MV-4-11 (cell line): ENCODE data around the gene PLD5.
A peak's percentile ranks its signal among the peaks of the same experiment; 100 is the strongest.
"Not testable (repeated sequence)": the region's sequence is repeated elsewhere in the genome, so short reads cannot be mapped to it uniquely, and the experiment has no call there.

Experiments used
- DNase-seq: peaks from one replicate; lab custom pipeline; 2025; lab: John Stamatoyannopoulos, UW

The PLD5 gene

DNA sequence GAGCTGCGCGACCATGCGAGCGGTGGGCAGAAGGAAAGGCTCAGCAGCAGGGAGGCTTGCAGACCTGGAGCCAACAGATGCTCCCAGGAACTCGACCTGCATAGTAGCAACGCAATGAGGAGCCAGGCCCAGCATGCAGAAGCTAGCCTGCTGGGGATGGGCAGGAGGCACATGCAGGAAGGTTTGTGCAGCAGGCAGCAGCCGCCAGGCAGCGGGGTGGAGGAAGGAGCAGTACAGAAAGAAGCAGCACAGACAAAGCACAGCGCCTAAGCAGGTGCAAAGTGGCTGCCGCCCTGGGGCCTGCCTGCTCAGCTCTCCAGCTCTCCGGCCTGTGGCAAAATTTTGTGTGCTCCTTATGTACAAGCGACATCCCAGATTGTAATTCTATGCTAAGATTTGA, 312.1 kb downstream of the PLD5 start:
- no peak for DNase-seq

DNA sequence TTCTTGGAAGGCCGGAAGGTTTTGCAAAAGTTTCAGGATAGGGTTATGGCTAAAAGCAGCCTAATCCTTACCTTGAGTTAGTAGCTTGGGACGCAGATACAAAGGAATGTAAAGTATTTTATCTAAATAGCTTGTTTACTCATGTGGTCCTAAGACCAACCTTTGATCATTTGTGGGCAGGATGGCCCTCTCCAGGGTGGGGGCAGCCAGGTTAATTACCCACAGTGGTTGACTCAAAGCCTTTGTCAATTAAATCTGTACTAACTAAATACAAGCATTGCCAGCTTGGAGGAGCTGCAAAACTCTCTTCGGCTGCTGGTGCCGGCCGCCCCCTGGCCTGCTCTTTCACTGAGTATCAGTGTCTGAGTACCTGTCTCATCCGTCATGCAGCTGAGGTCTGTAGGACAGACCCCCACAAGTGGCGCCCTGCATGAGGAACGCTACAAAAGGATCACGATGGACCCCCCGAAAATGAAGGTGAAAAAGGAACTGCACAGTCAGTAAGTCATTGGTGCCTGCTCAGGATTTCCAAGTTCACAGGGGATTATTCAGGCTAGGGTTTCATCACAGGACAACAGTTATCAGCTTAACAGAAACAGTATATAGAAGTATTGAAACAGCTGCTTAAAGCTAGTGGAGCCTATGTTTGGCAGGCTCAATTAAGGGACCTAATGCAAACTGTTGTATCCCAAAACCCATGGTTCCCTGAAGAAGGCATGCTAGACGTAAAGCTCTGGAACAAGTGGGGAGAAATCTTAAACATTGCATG, 313.1 kb downstream of the PLD5 start:
- DNase-seq, result no peak

DNA sequence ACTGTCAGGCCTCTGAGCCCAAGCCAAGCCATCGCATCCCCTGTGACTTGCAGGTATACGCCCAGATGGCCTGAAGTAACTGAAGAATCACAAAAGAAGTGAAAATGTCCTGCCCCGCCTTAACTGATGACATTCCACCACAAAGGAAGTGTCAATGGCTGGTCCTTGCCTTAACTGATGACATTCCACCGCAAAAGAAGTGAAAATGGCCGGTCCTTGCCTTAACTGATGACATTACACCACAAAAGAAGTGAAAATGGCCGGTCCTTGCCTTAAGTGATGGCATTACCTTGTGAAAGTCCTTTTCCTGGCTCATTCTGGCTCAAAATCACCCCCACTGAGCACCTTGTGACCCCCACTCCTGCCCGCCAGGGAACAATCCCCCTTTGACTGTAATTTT, 314.2 kb downstream of the PLD5 start:
- not testable (repeated sequence) for DNase-seq

DNA sequence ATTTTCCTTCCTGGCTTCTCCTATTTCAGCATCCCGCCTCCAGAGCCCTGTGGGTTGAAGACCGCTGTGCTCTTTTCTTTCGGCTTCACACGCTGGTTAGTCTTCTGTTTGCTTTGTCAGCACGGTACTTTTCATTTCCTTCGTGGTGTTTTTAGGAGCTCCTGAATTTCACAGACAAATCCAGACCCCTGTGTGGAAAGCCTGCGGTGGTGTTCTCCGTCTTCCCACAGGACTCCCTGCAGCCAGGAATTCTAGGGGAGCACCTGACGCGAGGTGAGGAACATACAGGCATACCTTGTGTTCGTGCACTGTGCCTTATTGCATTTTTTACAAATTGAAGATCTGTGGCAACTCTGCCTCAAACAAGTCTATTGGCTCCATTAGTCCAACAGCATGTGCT, 315.4 kb downstream of the PLD5 start:
- no peak for DNase-seq

DNA sequence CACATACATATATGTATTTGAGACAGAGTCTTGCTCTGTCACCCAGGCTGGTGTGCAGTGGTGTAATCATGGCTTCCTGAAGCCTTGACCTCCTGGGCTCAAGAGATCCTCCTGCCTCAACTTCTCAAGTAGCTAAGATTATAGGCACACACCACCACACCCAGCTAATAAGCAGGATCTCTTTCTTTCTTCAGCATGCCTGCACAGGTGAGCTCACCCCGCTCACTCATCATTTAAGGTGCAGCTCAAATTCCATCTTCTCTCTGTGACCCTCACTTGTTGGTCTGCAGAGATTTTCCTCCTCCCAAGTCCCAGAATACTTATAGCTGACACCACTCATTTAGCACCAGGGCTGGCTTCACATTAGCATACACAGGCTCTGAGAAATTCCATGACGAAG, 316.5 kb downstream of the PLD5 start:
- DNase-seq, result no peak

DNA sequence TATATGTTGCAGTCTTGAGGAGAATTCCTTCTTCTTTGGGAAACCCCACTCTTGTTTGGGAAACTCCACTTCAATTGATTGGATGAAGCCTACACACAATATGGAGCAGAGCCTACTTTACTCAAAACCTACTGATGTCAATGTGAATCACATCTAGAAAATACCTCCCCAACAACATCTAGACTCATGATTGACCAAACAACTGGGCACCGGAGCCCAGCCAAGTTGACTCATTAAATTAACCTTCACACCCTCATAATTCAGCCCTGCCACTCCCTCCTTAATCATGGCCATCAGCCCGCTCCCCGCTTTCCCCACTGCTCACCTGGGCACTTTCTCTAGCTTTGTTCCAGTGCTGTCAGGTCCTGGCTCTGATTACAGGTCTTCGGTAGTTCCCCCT, 317.5 kb downstream of the PLD5 start:
- no peak for DNase-seq

DNA sequence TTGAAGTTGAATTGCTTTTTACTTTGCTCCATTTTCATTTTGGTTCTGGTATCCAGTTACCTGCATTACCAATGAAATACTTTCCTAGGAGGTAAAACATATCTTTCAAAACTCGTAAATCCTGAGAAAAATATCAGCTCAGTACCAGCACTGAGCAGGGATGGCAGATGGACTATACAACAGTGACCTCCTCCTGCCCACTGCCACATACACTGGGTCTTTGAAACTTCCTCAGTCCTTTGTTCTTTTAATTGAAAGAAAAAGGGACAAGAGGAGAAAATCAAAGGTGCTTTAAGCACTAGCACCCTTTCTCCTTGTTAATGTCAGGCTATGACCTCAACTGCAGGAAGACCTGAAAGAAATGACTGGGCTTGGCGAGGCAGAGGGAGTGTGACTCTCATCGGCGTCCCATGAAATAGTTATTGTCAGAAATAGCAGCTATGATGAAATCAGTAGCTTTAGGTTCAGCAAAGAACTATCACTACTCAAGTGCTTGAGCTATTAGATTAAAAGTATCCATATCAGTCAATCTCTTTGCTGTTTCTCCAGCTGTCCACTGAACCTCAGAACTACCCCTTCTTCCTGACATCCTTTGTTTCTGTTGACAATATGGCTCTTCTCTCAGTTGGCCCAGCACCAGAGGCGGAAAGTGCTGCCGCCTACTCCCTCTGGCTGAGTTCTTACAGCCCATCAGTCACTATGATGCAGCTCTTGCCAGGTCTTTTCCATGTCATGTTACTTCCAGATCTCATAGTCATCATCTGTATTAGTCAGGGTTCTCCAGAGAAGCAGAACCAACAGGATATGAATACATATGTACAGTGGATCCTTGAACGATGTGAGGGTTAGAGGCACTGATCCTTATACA, 318.6 kb downstream of the PLD5 start:
- DNase-seq, result no peak

DNA sequence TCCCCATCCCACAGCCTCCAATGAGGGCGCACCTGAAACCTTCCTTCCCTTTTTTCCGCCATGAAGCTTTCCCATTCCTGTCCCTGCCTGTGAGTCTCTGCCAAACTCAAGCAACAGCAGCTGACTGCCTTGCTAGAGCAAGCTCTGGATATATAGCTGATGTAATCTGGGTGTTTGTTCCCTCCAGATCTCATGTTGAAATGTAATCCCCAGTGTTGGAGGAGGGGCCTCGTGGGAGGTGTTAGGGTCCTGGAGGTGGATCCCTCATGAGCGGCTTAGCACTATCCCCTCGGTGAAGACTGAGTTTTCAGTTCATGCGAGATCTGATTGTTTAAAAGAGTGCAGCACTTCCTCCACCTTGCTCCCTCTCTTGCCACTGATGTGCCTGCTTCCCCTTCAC, 321.2 kb downstream of the PLD5 start:
- no peak for DNase-seq

DNA sequence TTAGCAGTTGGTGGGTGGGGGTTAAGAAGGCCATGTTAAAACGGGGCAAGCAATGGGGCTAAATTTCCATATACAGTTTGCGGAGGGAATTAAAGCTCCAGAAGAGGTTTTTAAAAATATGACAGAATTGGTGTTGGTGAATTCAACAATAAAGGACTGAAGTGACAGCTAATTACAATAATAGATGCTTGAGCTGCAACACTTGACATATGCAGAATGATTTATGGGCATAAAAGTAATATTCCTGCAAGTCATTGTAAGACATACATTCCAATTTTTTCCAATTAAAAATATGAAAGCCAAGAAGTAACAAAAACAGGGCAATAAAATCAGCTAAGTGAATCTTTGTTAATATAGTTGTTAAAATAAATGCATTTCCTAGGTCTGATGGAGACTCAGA, 323.4 kb downstream of the PLD5 start:
- no peak for DNase-seq

DNA sequence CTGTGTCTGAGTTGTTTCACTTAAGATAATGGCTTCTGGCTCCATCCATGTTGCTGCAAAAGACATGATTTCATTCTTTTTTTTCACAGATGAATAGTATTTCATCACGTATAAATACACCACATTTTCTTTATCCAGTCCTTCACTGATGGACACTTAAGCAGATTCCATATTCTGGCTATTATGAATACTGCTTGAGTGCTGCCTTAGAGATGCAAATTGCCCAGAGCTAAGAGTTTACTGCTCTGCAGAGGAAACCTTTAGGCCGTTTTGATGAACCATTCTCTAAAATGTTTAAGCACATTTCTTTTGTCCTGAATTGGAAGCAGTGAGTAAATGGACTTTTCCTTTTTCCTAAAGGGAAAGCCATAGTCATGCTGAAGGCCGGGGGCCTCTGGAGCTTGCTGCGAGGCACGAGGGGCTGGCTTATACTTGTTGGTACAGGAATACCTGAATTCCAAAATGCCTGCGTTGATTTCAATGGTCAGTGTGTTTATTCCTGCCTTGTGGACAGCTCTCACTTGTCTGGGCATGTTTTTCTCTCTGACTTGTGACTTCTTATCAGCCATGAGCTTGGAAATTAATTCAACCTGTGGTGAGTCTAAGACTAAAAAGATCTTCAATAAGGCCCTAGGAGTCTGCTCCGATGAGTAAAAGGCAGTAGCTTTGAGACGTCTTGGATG, 324.6 kb downstream of the PLD5 start:
- DNase-seq, result no peak

DNA sequence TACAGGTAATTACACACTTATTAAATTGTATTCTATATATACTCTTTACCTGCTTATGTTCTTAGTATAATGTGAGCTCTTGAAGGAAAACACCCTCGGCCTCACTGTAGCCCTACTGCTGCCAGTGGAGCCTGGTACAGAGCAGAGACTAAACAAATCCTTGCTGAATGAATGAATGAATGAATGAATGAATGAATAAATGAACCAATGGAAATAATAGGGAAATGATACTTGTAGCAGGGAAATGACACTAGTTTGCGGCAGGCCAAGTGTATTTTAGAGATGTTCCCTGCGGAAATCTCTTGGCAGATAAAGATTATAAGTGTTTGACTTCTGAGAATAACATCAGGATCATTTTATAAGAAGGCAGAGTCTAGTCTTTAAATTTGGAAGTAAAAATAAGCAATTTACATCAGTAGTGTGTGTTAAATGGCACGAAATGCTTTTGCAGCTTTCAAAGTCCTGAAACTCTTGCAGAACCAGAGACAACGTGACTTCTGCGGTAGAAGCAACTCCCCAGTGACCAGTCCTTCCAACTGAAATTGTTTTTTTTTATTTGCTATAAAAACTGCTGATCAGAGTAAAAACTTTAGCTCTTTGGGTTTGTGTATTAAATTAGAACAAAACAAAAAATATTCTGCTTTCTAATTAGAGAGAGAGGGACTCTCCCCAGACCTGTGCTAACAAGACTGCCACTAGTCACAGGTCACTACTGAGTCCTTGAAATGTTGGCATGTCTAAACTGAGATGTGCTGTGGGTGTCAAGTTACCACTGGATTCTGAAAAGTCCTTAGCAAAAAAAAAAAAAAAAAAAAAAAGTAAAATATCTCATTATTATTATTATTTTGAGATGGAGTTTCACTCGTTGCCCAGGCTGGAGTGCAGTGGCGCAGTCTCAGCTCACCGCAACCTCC, 326.3 kb downstream of the PLD5 start:
- no peak for DNase-seq

DNA sequence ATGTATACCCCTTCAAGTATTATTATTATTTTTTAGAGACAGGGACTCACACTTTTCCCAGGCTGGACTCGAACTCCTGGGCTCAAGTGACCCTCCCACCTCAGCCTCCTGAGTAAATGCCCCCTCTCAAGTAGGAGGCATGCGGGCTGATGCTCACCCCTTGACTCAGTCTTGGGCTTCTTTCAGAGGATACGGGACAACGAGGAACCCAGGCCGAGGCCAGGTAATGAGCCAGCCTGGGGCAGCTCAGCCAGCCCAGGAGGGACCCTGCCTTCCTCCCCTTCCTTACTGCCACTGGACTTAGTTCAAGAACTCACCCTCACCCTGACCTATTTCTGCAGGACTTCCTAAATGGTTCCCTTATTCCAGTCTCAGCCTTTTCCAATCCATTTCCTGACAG, 327.6 kb downstream of the PLD5 start:
- no peak for DNase-seq

DNA sequence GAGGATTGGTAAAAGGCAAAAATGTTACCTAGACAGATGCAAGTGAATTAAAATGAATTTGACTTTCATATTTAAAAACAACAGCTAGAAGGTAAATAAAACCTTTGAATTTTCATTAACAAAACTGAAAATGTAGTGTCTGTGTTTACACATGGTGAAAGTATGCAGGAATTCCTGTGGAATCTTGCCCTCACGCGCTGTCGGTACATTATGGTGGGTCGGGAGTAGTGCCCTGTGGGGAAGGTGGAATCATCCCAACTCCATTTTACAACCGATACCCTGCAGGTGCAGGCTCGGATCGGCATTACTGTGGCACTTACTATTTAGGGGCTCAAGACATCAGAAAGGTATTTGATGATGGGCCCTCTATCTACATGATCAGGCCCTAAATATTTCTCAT, 328.4 kb downstream of the PLD5 start:
- no peak for DNase-seq

DNA sequence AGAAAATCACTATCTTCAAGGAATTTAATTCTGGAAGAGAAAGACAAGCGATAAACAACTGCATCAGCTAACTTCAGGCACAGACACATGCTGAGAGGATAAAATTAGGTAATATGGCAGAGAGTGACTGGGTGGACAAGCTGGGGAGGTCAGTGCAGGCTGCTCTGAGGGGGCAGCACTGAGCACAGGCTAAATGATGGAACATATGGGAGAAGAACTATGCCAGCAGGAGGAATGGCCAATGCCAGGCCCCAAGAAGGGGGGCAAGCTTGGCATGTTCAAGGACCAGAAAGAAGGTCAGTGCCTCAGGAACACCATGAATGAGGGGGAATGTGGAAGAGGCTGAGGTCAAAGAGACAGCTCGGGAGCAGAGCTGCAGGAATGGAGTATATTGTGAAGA, 334.9 kb downstream of the PLD5 start:
- no peak for DNase-seq

DNA sequence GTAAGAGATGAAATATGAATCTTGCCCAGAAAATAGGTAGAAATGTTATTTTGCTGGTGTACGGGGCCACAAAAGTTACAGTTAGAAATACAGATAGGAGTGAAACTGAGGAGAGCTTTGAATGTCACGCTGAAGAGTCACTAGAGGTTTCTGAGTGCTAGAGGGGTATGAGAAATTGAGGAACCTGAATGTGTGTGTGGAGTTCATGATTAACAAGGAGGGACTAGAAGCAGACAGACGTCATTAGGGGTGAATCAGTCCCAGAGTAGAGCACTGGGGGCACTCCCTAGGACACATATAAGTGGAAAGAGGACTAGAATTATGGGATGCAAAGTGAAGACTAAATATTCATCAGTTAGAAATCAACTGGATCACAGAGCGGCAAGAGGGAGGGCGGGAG, 336.7 kb downstream of the PLD5 start:
- DNase-seq, result peak; percentile 83

DNA sequence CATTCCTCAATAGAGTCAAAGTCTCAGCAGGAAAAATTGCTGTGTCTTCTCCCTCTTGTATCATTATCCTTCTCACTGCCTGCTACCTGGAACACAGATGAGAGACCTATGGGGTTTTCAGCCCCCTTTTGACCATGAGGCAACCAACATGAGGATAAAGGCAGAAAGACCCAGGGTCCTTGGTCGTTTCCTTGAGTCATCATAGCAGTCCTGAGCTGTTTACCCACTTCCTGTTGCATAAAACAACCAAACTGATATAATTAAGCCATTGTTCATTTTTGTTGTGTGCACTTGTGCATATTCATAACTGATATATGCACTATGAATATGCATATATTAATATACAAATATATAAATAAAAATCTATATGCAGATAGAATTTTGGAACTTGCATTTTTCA, 337.3 kb downstream of the PLD5 start:
- DNase-seq, result peak; percentile 73

DNA sequence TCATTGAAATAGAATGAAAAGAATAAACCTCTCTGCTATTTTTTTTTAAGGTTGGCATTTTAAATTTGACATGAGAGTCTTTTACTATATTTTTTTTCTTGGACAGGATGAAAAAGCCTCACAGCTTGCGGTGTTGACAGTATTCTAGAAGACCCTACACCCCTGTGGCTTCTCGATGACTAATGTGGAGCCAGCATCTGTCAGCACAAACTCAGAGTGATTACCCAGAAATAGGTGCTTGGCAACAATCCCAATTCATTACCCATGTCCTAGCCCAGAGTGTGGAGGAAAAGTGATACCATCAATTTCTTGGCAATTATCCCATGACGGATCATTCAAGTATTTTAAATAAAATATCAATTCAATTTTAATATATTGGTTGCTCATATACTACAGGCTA, 338.8 kb downstream of the PLD5 start:
- peak; percentile 35 for DNase-seq

DNA sequence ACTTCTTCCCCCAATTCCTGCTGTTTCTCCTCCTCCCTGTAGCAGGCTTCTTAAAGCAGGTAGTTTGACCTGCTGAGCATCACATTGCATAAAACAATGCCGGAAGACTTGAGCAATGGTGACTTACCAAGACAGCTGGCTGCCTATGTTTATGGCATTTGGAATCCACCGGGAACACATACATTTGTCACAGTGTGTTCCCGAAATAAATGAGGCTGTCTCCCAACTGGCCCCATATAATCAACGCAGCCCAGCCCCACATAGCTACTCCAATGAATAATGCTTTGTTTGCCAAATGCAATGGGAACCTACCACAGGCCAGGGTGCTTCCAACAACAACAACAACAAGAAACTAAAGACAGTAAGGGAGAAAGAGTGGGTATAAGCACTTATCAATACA, 339.5 kb downstream of the PLD5 start:
- no peak for DNase-seq

DNA sequence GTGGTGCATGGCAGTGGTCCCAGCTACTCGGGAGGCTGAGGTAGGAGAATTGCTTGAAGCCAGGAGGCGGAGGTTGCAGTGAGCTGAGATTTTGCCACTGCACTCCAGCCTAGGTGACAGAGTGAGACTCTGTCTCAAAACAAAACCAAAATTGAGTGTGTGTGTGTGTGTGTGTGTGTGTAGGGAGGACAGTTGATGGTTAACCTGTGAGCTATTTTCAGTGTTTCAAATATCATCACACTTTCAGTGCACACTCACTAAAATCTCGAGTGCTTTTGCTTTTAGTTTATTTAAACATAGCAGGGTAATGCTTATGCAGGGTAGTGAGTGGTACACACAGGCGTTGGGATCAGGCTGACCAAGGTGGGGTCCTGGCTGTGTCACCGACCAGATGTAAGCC, 344.7 kb downstream of the PLD5 start:
- not testable (repeated sequence) for DNase-seq

DNA sequence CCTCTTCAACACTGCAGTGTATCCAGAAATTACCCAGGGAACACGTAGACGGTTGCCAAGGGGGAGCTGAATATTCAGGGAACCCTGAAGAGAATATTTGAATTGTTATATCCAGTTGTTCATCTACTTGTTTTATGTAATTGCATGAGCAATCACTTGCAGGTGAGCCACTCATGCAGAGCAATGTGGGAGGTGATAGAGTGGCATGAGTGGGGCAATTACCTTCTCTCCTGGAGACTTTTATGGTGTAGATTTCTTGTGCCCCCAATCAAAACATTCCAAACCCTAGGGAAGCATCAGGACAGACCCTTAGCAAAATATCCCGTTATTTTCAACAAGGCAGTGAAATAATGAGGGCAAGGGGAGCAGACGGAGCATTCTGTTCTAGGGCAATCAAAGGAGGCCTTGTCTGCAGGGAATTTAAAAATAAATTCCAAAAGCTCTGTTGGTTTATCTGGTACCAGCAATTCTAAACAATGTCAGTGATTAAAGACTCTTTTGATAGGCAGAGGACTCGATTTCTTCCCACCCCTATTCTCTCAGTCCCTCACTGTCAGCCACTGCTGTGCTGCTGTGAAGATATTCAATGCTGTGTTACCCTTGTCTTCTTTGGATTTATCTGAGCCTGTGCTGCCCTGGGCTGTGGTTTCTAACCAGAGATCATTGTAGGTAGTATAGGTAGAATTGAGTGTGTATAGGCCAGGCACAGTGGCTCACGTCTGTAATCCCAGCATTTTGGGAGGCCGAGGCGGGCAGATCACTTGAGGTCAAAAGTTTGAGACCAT, 345.4 kb downstream of the PLD5 start:
- no peak for DNase-seq

DNA sequence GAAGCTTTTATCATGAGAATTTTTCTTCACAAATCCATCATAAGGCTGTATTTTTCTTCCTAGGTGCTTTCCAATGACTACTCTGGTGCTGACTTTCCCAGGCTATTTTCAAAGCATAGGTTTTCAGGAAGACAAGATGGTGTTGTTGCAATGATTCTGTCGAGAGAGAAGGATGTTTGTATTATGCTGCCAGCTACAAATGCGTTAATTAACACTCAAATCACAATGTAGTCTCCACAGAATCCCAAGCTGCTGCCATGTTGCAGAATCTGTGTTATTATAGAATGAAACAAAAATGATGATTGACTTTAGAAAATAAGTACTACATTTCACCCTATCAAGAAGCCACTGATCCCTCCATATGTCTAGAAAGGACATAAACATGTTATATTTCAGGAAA, 346.1 kb downstream of the PLD5 start:
- DNase-seq, result no peak
